ENCODE data around the gene KCNA4. TPM values are rescaled to one million over a fixed set of nuclear protein-coding genes. Genes with fewer than 3 reads are reported as not detected.

The KCNA4 gene
- total and polyA plus RNA-seq, 2 donors (not counting 1 experiment from before 2014, with no cell fraction given): 0.17 TPM; not detected in 1

DNA sequence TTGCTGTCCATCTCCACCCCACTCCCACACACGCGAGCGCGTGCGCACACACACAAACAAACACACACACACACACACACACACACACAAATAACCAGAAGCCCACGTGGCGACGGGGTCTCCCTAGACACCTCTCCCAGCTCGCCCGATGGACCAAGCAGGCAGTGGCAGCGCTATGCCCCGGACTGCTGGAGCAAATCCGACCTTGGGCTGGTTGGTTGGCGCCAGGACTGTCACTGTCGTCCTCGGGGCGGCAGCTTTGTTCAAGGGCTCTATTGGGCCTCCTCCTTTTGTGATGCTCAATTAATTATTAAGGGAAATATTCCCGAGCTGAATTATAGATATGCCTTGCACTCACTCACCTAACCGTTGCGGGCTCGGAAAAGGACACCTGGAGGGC, 1.7 kb upstream of the KCNA4 start:
- Histone ChIP-seq H3K27ac (ENCODE audit: insufficient read depth, low read length) (no peak overlapping the region), H2AFZ (ENCODE audit: low read length) (no peak overlapping the region), H3K36me3 (ENCODE audit: control insufficient read depth, insufficient read depth, low read length) (no peaks in the 10 kb centered on the region), H3K9me3 (ENCODE audit: control insufficient read depth, insufficient read depth, low read depth, low read length) (no peaks in the 10 kb centered on the region), H3K79me2 (ENCODE audit: control insufficient read depth, insufficient read depth, low read length) (no peaks in the 10 kb centered on the region), H3K4me3 (replicated peaks in 1 of 4; ENCODE audit: control extremely low read depth in 1 of 4, insufficient read depth in 1 of 4, low read depth in 3 of 4, low read length in 4 of 4) (no peak overlapping the region), H4K20me1 (ENCODE audit: control insufficient read depth, extremely low read depth, insufficient read depth, low read length) (no peaks in the 10 kb centered on the region), H3K9ac (ENCODE audit: insufficient read depth, low read length) (no peak overlapping the region), H3K27me3 (ENCODE audit: control insufficient read depth, insufficient read depth, low read length) (no peaks in the 10 kb centered on the region), H3K4me2 (ENCODE audit: extremely low read depth, insufficient read depth, low read length) (no peak overlapping the region), H3K4me1 (ENCODE audit: control insufficient read depth, extremely low read depth, insufficient read depth, low read length) (no peaks in the 10 kb centered on the region)
- DNase-seq (ENCODE audit: low read depth in 2 of 2): no peak
- no peak for TF ChIP-seq CTCF (conservative IDR thresholded peaks at IDR 0.05 in 1 of 2, IDR thresholded peaks at IDR 0.05 in 1 of 2; ENCODE audit: low read depth in 1 of 2, low read length in 2 of 2)
- no peak for TF ChIP-seq EZH2 (IDR thresholded peaks at IDR 0.05; ENCODE audit: low read length, missing control alignments)

GRCh38 chr11:30017445-30017895, 640 bp upstream of the KCNA4 start:
- no peak overlapping the region for H3K4me2 ChIP-seq (ENCODE audit: extremely low read depth, insufficient read depth, low read length)
- H3K4me3 ChIP-seq (replicated peaks in 1 of 4; ENCODE audit: control extremely low read depth in 1 of 4, insufficient read depth in 1 of 4, low read depth in 3 of 4, low read length in 4 of 4): no peak overlapping the region
- H3K36me3 ChIP-seq (ENCODE audit: control insufficient read depth, insufficient read depth, low read length): no peaks in the 10 kb centered on the region
- H4K20me1 ChIP-seq (ENCODE audit: control insufficient read depth, extremely low read depth, insufficient read depth, low read length): no peaks in the 10 kb centered on the region
- H2AFZ ChIP-seq (ENCODE audit: low read length): no peak overlapping the region
- no peaks in the 10 kb centered on the region for H3K4me1 ChIP-seq (ENCODE audit: control insufficient read depth, extremely low read depth, insufficient read depth, low read length)
- DNase-seq (ENCODE audit: low read depth in 2 of 2): no peak
- H3K9me3 ChIP-seq (ENCODE audit: control insufficient read depth, insufficient read depth, low read depth, low read length): no peaks in the 10 kb centered on the region
- no peaks in the 10 kb centered on the region for H3K79me2 ChIP-seq (ENCODE audit: control insufficient read depth, insufficient read depth, low read length)
- H3K9ac ChIP-seq (ENCODE audit: insufficient read depth, low read length): no peak overlapping the region
- TF ChIP-seq EZH2 (IDR thresholded peaks at IDR 0.05; ENCODE audit: low read length, missing control alignments): no peak
- H3K27me3 ChIP-seq (ENCODE audit: control insufficient read depth, insufficient read depth, low read length): no peaks in the 10 kb centered on the region
- no peak overlapping the region for H3K27ac ChIP-seq (ENCODE audit: insufficient read depth, low read length)

GRCh38 chr11:30015725-30016412, 961 bp downstream of the KCNA4 start:
- H4K20me1 ChIP-seq (ENCODE audit: control insufficient read depth, extremely low read depth, insufficient read depth, low read length): no peaks in the 10 kb centered on the region
- H3K9me3 ChIP-seq (ENCODE audit: control insufficient read depth, insufficient read depth, low read depth, low read length): no peaks in the 10 kb centered on the region
- DNase-seq (ENCODE audit: low read depth in 2 of 2): no peak
- no peak overlapping the region for H3K4me2 ChIP-seq (ENCODE audit: extremely low read depth, insufficient read depth, low read length)
- H3K4me1 ChIP-seq (ENCODE audit: control insufficient read depth, extremely low read depth, insufficient read depth, low read length): no peaks in the 10 kb centered on the region
- no peak overlapping the region for H3K9ac ChIP-seq (ENCODE audit: insufficient read depth, low read length)
- H3K27me3 ChIP-seq (ENCODE audit: control insufficient read depth, insufficient read depth, low read length): no peaks in the 10 kb centered on the region
- no peak overlapping the region for H2AFZ ChIP-seq (ENCODE audit: low read length)
- TF ChIP-seq EZH2 (IDR thresholded peaks at IDR 0.05; ENCODE audit: low read length, missing control alignments): no peak
- TF ChIP-seq CTCF (conservative IDR thresholded peaks at IDR 0.05 in 1 of 2, IDR thresholded peaks at IDR 0.05 in 1 of 2; ENCODE audit: low read depth in 1 of 2, low read length in 2 of 2): no peak
- no peak overlapping the region for H3K27ac ChIP-seq (ENCODE audit: insufficient read depth, low read length)
- no peak overlapping the region for H3K4me3 ChIP-seq (replicated peaks in 1 of 4; ENCODE audit: control extremely low read depth in 1 of 4, insufficient read depth in 1 of 4, low read depth in 3 of 4, low read length in 4 of 4)
- no peaks in the 10 kb centered on the region for H3K36me3 ChIP-seq (ENCODE audit: control insufficient read depth, insufficient read depth, low read length)
- H3K79me2 ChIP-seq (ENCODE audit: control insufficient read depth, insufficient read depth, low read length): no peaks in the 10 kb centered on the region
